Left ventricle myocardium inferior (tissue), 1 donor: ENCODE measurements around the gene RAB11A. TPM values are rescaled to one million over a fixed set of nuclear protein-coding genes. Genes with fewer than 3 reads are reported as not detected.

Source experiments
- DNase-seq: peaks from one replicate; pipeline ENCODE4 v3.0.0-alpha.2; 2020
- H3K27ac ChIP-seq: fragments of 200-600 bp; replicated peaks from 2 replicates; pipeline ENCODE4 v1.8.0; 2021
- H3K27me3 ChIP-seq: fragments of 200-600 bp; 2 replicates; pipeline ENCODE4 v1.8.0; 2021; ENCODE audit warnings: low read depth
- H3K36me3 ChIP-seq: fragments of 200-600 bp; 2 replicates; pipeline ENCODE4 v1.8.0; 2021
- H3K4me1 ChIP-seq: fragments of 200-600 bp; 2 replicates; pipeline ENCODE4 v1.8.0; 2021
- H3K4me3 ChIP-seq: fragments of 200-600 bp; 2 replicates; pipeline ENCODE4 v1.8.0; 2021; ENCODE audit warnings: mild to moderate bottlenecking, moderate library complexity
- H3K9me3 ChIP-seq: fragments of 200-600 bp; replicated peaks from 2 replicates; pipeline ENCODE4 v1.8.0; 2021
- CTCF ChIP-seq: fragments of 200-600 bp; IDR thresholded peaks from 2 replicates; pipeline ENCODE4 v1.8.0; 2021; ENCODE audit warnings: antibody characterized with exemption, mild to moderate bottlenecking, borderline replicate concordance
- intact Hi-C: fragments of 100-400 bp; cut with micrococcal nuclease; formaldehyde crosslinking; loops from one replicate; pipeline ENCODE4 v1.11.0; 2022
- total RNA-seq: library from RNA; stranded (reverse); fragmentation: NEBNext Ultra II Directional; extraction: Animal tissue kit (Norgen Biotek cat#: 25700); gene quantifications from one replicate; pipeline ENCODE4 v1.2.1, GENCODE V29; 2021
- donor health status: DM: no; HTN: yes; CAD: no; lungs with severe emphysema.

Gene RAB11A
- total RNA-seq, 1 donor from 2014 or later = 146 TPM

- H3K4me1 ChIP-seq = peaks cover 51% of the 10 kb centered on the region
- H3K27ac ChIP-seq = no peak overlapping the region
- no peak for DNase-seq
- peaks cover 93% of the 10 kb centered on the region for H3K36me3 ChIP-seq
- intact Hi-C loops = no loop called here
- no peaks in the 10 kb centered on the region for H3K27me3 ChIP-seq
- no peaks in the 10 kb centered on the region for H3K9me3 ChIP-seq
- TF ChIP-seq CTCF = no peak
- H3K4me3 ChIP-seq = no peak overlapping the region
These were observed 12.6 kb downstream of the RAB11A start for GRCh38 chr15:65881766-65882434.

- intact Hi-C loops = no loop called here
- no peak for DNase-seq
- Histone ChIP-seq H3K9me3 (no peaks in the 10 kb centered on the region), H3K4me3 (no peak overlapping the region), H3K27me3 (no peaks in the 10 kb centered on the region), H3K36me3 (peaks cover 93% of the 10 kb centered on the region), H3K4me1 (peaks cover 40% of the 10 kb centered on the region), H3K27ac (no peak overlapping the region)
- TF ChIP-seq CTCF = no peak
These were observed 14.3 kb downstream of the RAB11A start for GRCh38 chr15:65883571-65883970.

- intact Hi-C loops = no loop called here
- TF ChIP-seq CTCF = no peak
- Histone ChIP-seq H3K4me3 (no peak overlapping the region), H3K36me3 (peaks cover 93% of the 10 kb centered on the region), H3K9me3 (no peaks in the 10 kb centered on the region), H3K27me3 (no peaks in the 10 kb centered on the region), H3K4me1 (peaks cover 40% of the 10 kb centered on the region), H3K27ac (no peak overlapping the region)
- DNase-seq = no peak
These were observed 15.2 kb downstream of the RAB11A start for GRCh38 chr15:65884511-65884910.

- Histone ChIP-seq H3K9me3 (no peaks in the 10 kb centered on the region), H3K27me3 (no peaks in the 10 kb centered on the region), H3K27ac (no peak overlapping the region), H3K36me3 (peaks cover 90% of the 10 kb centered on the region), H3K4me3 (no peak overlapping the region), H3K4me1 (peaks cover 40% of the 10 kb centered on the region)
- intact Hi-C loops = no loop called here
- no peak for DNase-seq
- no peak for TF ChIP-seq CTCF
These were observed 16.5 kb downstream of the RAB11A start for GRCh38 chr15:65885668-65886218.

GRCh38 chr15:65887565-65887964 is 18.3 kb downstream of the RAB11A start:
- intact Hi-C loops = no loop called here
- no peak overlapping the region for H3K27ac ChIP-seq
- peaks cover 77% of the 10 kb centered on the region for H3K36me3 ChIP-seq
- peaks cover 27% of the 10 kb centered on the region for H3K4me1 ChIP-seq
- no peak for DNase-seq
- no peak overlapping the region for H3K4me3 ChIP-seq
- TF ChIP-seq CTCF = no peak
- no peaks in the 10 kb centered on the region for H3K27me3 ChIP-seq
- H3K9me3 ChIP-seq = no peaks in the 10 kb centered on the region
